DMS 273 (cell line): ENCODE results near the gene TET3.

Source experiments
- DNase-seq: peaks from one replicate; lab custom pipeline; 2025; ENCODE audit not compliant: unreplicated experiment; lab: John Stamatoyannopoulos, UW

The TET3 gene

GRCh38 chr2:74027496-74027895 is 42.8 kb downstream of the TET3 start:
- no peak for DNase-seq

GRCh38 chr2:74028290-74028689 is 43.6 kb downstream of the TET3 start:
- no peak for DNase-seq

DNA sequence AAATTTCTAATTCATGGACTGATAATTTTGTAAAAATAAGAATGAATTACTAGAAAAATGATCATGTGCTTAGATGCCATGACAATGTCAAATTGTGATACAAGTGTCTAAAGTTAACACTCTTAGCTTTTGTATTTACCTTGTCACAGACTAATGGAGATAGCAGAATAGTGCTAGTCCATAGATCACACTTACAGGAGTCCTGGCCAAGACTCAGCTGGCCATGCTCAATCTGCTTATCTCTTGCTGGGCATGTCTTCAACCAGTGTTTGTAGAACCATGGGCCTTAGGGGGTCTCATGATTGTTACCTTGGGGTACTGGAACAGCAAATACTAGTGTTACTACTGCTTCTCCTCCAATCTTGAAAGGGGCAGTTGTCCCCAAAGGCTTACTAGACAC is 44.0 kb downstream of the TET3 start:
- no peak for DNase-seq

DNA sequence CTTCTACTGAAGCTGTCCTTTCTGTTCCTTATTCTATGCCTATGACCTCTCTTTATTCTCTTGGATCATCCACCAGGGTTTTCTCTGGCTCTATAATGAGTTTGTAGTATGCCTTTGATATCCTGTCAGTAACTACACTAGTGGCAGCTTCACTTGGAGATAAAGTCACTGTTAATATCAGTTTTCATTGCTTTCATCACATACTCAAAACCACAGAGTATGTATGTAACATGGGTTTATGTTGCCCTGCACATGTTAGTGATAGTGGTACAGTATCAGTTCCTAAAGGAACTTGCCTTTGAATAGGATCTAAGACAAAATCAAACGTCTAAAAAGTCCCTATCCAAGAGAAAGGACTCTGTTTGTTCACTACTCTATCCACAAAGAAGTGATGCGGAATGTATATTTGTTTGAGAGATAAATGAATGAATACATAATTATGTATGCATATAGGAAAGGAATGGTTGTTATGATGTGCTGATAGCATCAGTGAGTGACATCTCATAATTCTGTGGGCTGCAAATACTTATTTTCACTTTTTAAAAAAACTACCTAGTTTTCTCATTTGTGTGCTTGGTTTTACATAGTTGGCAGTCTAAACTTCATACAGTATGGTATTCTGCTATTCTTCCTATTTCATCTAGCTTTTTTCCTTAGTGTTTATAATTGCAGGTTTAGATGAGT is 45.1 kb downstream of the TET3 start:
- DNase-seq, result no peak

DNA sequence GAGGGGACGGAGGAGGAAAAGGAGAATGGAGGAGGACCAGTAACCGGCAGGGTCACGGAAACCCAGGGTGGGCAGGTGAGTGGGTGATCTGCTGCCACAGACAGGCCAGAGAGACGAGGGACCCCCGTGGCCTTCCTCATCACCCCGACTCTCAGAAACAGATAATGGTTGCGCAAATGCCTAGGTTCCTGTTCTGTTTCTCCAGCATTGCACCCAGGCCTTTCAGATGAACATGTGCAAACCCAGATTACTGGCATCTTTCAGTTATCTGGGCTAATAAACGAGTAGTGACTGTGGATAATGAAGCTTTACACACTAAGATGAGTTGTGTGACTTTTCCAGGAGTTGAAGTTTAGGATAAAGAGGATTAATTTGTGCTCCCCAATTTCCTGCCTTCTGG is 46.5 kb downstream of the TET3 start:
- DNase-seq, result no peak

- no peak for DNase-seq
Measured at GRCh38 chr2:74031959-74032287, 47.2 kb downstream of the TET3 start.

DNA sequence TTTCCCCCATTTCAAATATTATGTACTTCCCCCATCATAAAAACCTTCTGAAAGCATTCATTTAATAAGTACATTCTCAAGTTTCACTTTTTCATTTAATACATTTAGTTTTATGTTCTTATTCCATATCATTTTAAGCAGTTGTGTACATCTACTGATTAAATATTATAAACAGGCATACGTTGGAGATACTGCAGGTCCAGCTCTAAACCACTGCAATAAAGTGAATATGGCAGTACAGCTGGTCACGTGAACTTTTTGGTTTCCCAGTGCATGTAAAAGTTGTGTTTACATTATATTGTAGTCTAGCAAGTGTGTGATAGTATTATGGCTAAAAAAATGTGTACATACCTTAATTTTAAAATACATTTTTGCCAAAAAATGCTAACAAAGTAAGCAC is 48.7 kb downstream of the TET3 start:
- DNase-seq, result no peak
